ENCODE data around the gene STPG4.

GRCh38 chr2:47126783-47127182 lies 28.3 kb downstream of the STPG4 start:
- no peak for TF ChIP-seq RARB (CRISPR knock-in tag; IDR thresholded peaks at IDR 0.05)
- no peak for TF ChIP-seq ZFP3 (CRISPR knock-in tag; IDR thresholded peaks at IDR 0.05)
- no peak for TF ChIP-seq ZC3H10 (CRISPR knock-in tag; IDR thresholded peaks at IDR 0.05)
- TF ChIP-seq PATZ1 (CRISPR knock-in tag; IDR thresholded peaks at IDR 0.05; ENCODE audit: borderline replicate concordance): no peak
- no peak for TF ChIP-seq GLIS3 (CRISPR knock-in tag; IDR thresholded peaks at IDR 0.05)
- TF ChIP-seq SNAI2 (CRISPR knock-in tag; IDR thresholded peaks at IDR 0.05): no peak
- no peak for TF ChIP-seq ZFP30 (CRISPR knock-in tag; IDR thresholded peaks at IDR 0.05)
- TF ChIP-seq PPARA (CRISPR knock-in tag; IDR thresholded peaks at IDR 0.05; ENCODE audit: borderline replicate concordance): no peak
- TF ChIP-seq CSDC2 (CRISPR knock-in tag; IDR thresholded peaks at IDR 0.05): no peak
- TF ChIP-seq TCF4 (CRISPR knock-in tag; IDR thresholded peaks at IDR 0.05; ENCODE audit: borderline replicate concordance): no peak
- no peak for TF ChIP-seq ARNTL (CRISPR knock-in tag; IDR thresholded peaks at IDR 0.05; ENCODE audit: borderline replicate concordance, low read depth)
- no peak for TF ChIP-seq ISL1 (CRISPR knock-in tag; IDR thresholded peaks at IDR 0.05)
- no peak for TF ChIP-seq ZNF70 (CRISPR knock-in tag; IDR thresholded peaks at IDR 0.05)
- no peak for TF ChIP-seq BACH2 (CRISPR knock-in tag; IDR thresholded peaks at IDR 0.05; ENCODE audit: borderline replicate concordance)
